Sigmoid colon (tissue), 7 donors: Measurements from ENCODE around the gene CYTH2. TPM values are rescaled to one million over a fixed set of nuclear protein-coding genes. Genes with fewer than 3 reads are reported as not detected.

Source experiments
- DNase-seq: peaks from one replicate; pipeline ENCODE4 v3.0.0-alpha.2; 2019
- H3K27ac ChIP-seq, 4 donors: fragments of 200-600 bp; sonication (generic); one replicate each; pipeline ENCODE4 v1.5.1; 2016 to 2019; ENCODE audit warnings: mild to moderate bottlenecking in 1 of 4
- H3K27me3 ChIP-seq, 3 donors: fragments of 200-600 bp; sonication (generic); one replicate each; pipeline ENCODE4 v1.5.1; 2019; ENCODE audit warnings: mild to moderate bottlenecking in 1 of 3
- H3K36me3 ChIP-seq, 4 donors: fragments of 200-600 bp; sonication (generic); one replicate each; pipeline ENCODE4 v1.5.1; 2016 to 2019
- H3K4me1 ChIP-seq, 4 donors: fragments of 200-600 bp; sonication (generic); one replicate each; pipeline ENCODE4 v1.5.1; 2017 to 2019
- H3K4me3 ChIP-seq, 4 donors: fragments of 200-600 bp; sonication (generic); one replicate each; pipeline ENCODE4 v1.5.1; 2017 to 2019; ENCODE audit warnings: mild to moderate bottlenecking in 2 of 4, moderate library complexity in 1 of 4
- H3K9me3 ChIP-seq, 4 donors: fragments of 200-600 bp in 3 of 4; sonication (generic) in 3 of 4; one replicate each; pipeline versions ENCODE4 v1.5.1 to v1.6.1; 2013 to 2019
- EP300 ChIP-seq, 4 donors: sonication (generic); formaldehyde crosslinking; IDR thresholded peaks; one replicate each; pipeline ENCODE4 v1.6.1; 2017; ENCODE audit warnings: antibody characterized with exemption in 4 of 4
- POLR2A ChIP-seq, 2 donors: fragments of 450-650 bp; IDR thresholded peaks; one replicate each; pipeline ENCODE4 v1.6.1; 2016; ENCODE audit warnings: antibody characterized with exemption in 2 of 2, mild to moderate bottlenecking in 2 of 2, moderate library complexity in 2 of 2
- POLR2AphosphoS5 ChIP-seq, 4 donors: sonication (generic); formaldehyde crosslinking; IDR thresholded peaks; one replicate each; pipeline ENCODE4 v1.6.1; 2017; ENCODE audit warnings: antibody characterized with exemption in 4 of 4
- WGBS, 2 donors: extraction: QIAGEN DNeasy Blood & Tissue Kit; methylation state at CpG; one replicate each; pipeline ENCODE4 v1.1.7; 2013; 5-methylcytosine and 5-hydroxymethylcytosine counted together
- intact Hi-C: fragments of 100-400 bp; cut with DNase I; formaldehyde crosslinking; loops from one replicate; pipeline ENCODE4 v1.15.1; 2023
- polyA plus RNA-seq, 3 donors: library from polyadenylated mRNA; stranded (reverse); fragments of 200-250 nt; gene quantifications; one replicate each; pipeline ENCODE4 v1.2.3, GENCODE V29; 2013
- total RNA-seq, 4 donors: library from RNA; depleted of rRNA; stranded (reverse); fragments of >200 nt; gene quantifications; one replicate each; pipeline ENCODE4 v1.1.0, GENCODE V29; 2016
- TF ChIP-seq, protein P1 (sequence below), 4 experiments: fragments of 450-650 bp in 3 of 4; fragments of 200-600 bp in 1 of 4; IDR thresholded peaks; one replicate each; pipeline ENCODE4 v1.5.1; 2016 to 2019; ENCODE audit warnings: antibody characterized with exemption in 4 of 4, mild to moderate bottlenecking in 3 of 4, moderate library complexity in 2 of 4
- donor health status: healthy with polysubstance abuse.
- donor health status: Bipolar disorder and iron deficiency.
- donor health status: healthy.

Gene CYTH2
- total and polyA plus RNA-seq, 7 donors, result 30.0 to 71.4 (median 49.3) TPM

- Histone ChIP-seq H3K27me3 (no peaks in the 10 kb centered on the region), H3K4me1 (no peaks in the 10 kb centered on the region), H3K9me3 (no peaks in the 10 kb centered on the region), H3K36me3 (peaks cover 0 to 10% (median 0%) of the 10 kb centered on the region in 4 donors), H3K27ac (no peak overlapping the region), H3K4me3 (no peak overlapping the region)
- TF ChIP-seq POLR2A (IDR thresholded peaks at IDR 0.05) (no peak), POLR2AphosphoS5 (IDR thresholded peaks at IDR 0.05) (no peak)
- TF ChIP-seq, protein P1, sequence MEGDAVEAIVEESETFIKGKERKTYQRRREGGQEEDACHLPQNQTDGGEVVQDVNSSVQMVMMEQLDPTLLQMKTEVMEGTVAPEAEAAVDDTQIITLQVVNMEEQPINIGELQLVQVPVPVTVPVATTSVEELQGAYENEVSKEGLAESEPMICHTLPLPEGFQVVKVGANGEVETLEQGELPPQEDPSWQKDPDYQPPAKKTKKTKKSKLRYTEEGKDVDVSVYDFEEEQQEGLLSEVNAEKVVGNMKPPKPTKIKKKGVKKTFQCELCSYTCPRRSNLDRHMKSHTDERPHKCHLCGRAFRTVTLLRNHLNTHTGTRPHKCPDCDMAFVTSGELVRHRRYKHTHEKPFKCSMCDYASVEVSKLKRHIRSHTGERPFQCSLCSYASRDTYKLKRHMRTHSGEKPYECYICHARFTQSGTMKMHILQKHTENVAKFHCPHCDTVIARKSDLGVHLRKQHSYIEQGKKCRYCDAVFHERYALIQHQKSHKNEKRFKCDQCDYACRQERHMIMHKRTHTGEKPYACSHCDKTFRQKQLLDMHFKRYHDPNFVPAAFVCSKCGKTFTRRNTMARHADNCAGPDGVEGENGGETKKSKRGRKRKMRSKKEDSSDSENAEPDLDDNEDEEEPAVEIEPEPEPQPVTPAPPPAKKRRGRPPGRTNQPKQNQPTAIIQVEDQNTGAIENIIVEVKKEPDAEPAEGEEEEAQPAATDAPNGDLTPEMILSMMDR (IDR thresholded peaks at IDR 0.05), result no peak
- intact Hi-C loops, result no loop called here
- DNase-seq, result no peak
- 95 to 98% methylated on average over 36 of the region's 36 CpGs for WGBS, 2 donors
Measured at GRCh38 chr19:48461651-48461981, 7.6 kb upstream of the CYTH2 start.

- Histone ChIP-seq H3K4me1 (no peaks in the 10 kb centered on the region), H3K27ac (no peak overlapping the region), H3K27me3 (no peaks in the 10 kb centered on the region), H3K9me3 (no peaks in the 10 kb centered on the region), H3K4me3 (no peak overlapping the region), H3K36me3 (peaks cover 0 to 5% (median 0%) of the 10 kb centered on the region in 4 donors)
- 87 to 94% methylated on average over 62 of the region's 62 CpGs for WGBS, 2 donors
- intact Hi-C loops, result no loop called here
- no peak for DNase-seq
- no peak for TF ChIP-seq EP300 (IDR thresholded peaks at IDR 0.05)
- TF ChIP-seq, protein P1 (IDR thresholded peaks at IDR 0.05), result no peak
- TF ChIP-seq POLR2A (IDR thresholded peaks at IDR 0.05), result no peak
- no peak for TF ChIP-seq POLR2AphosphoS5 (IDR thresholded peaks at IDR 0.05)
Measured at GRCh38 chr19:48461982-48462655, 7.0 kb upstream of the CYTH2 start.

- DNase-seq, result no peak
- 88 to 90% methylated on average over 1 of the region's 1 CpG for WGBS, 2 donors
- H3K4me1 ChIP-seq, result peaks cover 0 to 12% (median 9%) of the 10 kb centered on the region in 4 donors
- H3K27me3 ChIP-seq, result no peaks in the 10 kb centered on the region
- no peaks in the 10 kb centered on the region for H3K9me3 ChIP-seq
- no peak overlapping the region for H3K4me3 ChIP-seq
- H3K36me3 ChIP-seq, result peaks cover 0 to under 1% (median under 1%) of the 10 kb centered on the region in 4 donors
- H3K27ac ChIP-seq, result no peak overlapping the region
- TF ChIP-seq POLR2AphosphoS5 (IDR thresholded peaks at IDR 0.05) (no peak), POLR2A (IDR thresholded peaks at IDR 0.05) (no peak)
- intact Hi-C loops, result loop anchor here (5.0 kb wide), 1 partner anchor 138 kb away; the partner anchor contains the start of gene EMP3
Measured at GRCh38 chr19:48465215-48465614, 4.0 kb upstream of the CYTH2 start.

DNA sequence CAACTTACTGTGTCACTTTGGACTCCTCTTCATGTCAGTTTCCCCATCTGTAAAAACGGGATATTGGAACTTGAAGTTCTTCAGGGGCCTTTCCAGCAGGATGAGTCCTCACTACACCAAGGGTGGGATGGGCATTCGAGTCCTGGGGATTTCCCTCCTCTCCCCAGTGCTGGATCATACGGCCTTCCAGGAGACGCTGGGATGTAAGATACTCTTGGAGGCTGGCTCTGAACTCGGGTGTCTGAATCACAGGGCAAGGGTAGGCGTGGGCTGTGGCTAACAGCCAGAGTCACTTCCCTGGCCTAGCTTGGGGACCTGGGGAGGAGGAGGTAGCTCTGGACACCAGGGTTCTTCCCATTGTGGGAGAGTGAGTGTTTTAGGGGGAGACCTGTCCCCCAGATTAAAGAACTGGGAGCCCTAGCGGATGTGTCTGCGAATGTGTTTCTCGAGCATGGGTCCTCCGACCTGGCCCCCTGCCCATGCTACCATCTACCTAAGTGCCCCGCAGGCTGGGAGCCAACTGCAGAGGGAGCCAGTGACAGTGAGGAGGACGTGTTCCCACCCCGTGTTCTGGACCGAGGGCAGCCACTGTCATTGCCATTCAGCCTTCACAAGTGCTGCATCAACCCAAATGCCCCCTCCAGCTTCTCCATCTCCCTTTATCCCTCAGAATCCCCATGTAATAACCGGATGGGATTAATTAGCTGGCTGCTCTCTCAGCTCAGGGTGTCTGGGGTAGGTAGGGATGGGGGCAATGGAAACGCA is 2.4 kb upstream of the CYTH2 start:
- H3K9me3 ChIP-seq, result no peaks in the 10 kb centered on the region
- H3K36me3 ChIP-seq, result peaks cover 0 to 16% (median 15%) of the 10 kb centered on the region in 4 donors
- intact Hi-C loops, result loop anchor here (5.0 kb wide), 1 partner anchor 139 kb away; the partner anchor contains the start of gene EMP3
- H3K27ac ChIP-seq, result no peak overlapping the region
- DNase-seq, result no peak
- no peaks in the 10 kb centered on the region for H3K27me3 ChIP-seq
- no peak overlapping the region for H3K4me3 ChIP-seq
- WGBS, 2 donors, result 56 to 84% methylated on average over 16 of the region's 16 CpGs
- TF ChIP-seq POLR2A (IDR thresholded peaks at IDR 0.05) (no peak), POLR2AphosphoS5 (IDR thresholded peaks at IDR 0.05) (no peak), EP300 (IDR thresholded peaks at IDR 0.05) (no peak)
- TF ChIP-seq, protein P1 (IDR thresholded peaks at IDR 0.05), result no peak
- H3K4me1 ChIP-seq, result peaks cover 0 to 25% (median 21%) of the 10 kb centered on the region in 4 donors

GRCh38 chr19:48468772-48469288 is 339 bp upstream of the CYTH2 start:
- peak overlapping the region; percentile 97 to 99 (median 98) for H3K27ac ChIP-seq
- peaks cover 0 to 33% (median 23%) of the 10 kb centered on the region in 4 donors for H3K4me1 ChIP-seq
- intact Hi-C loops, result loop anchor here (2.0 to 5.0 kb wide), 2 partner anchors 24 to 142 kb away; partner anchors contain the start of genes EMP3 and GRWD1
- no peaks in the 10 kb centered on the region for H3K27me3 ChIP-seq
- no peaks in the 10 kb centered on the region for H3K9me3 ChIP-seq
- H3K36me3 ChIP-seq, result peaks cover 21 to 37% (median 36%) of the 10 kb centered on the region in 4 donors
- DNase-seq, result peak; percentile 100
- peak overlapping the region; percentile 78 to 99 (median 94) for H3K4me3 ChIP-seq
- 0% methylated on average over 36 of the region's 36 CpGs for WGBS, 2 donors
- TF ChIP-seq, protein P1 (IDR thresholded peaks at IDR 0.05), result no peak
- TF ChIP-seq POLR2AphosphoS5 (IDR thresholded peaks at IDR 0.05) (no peak), EP300 (IDR thresholded peaks at IDR 0.05) (no peak), POLR2A (IDR thresholded peaks at IDR 0.05) (no peak)
